Esophagus muscularis mucosa (tissue), 4 donors: ENCODE results near the gene ABCC8.
A peak's percentile ranks its signal among the peaks of the same experiment; 100 is the strongest.

ENCODE experiments used
- CTCF ChIP-seq, 3 experiments: fragments of 200-600 bp in 2 of 3; fragments of 450-650 bp in 1 of 3; sonication (generic) in 2 of 3; IDR thresholded peaks; one replicate each; pipeline ENCODE4 v1.5.1; 2017 to 2019; ENCODE audit warnings: antibody characterized with exemption in 3 of 3, mild to moderate bottlenecking in 2 of 3, moderate library complexity in 1 of 3
- EP300 ChIP-seq: sonication (generic); formaldehyde crosslinking; IDR thresholded peaks from one replicate; pipeline ENCODE4 v1.6.1; 2017; ENCODE audit warnings: antibody characterized with exemption
- POLR2A ChIP-seq: fragments of 450-650 bp; IDR thresholded peaks from one replicate; pipeline ENCODE4 v1.6.1; 2017; ENCODE audit warnings: antibody characterized with exemption, moderate library complexity, mild to moderate bottlenecking, low read depth
- POLR2AphosphoS5 ChIP-seq, 2 donors: sonication (generic); formaldehyde crosslinking; IDR thresholded peaks; one replicate each; pipeline ENCODE4 v1.6.1; 2017; ENCODE audit warnings: antibody characterized with exemption in 2 of 2

- peak; percentile 42 to 65 (median 52) for TF ChIP-seq CTCF (IDR thresholded peaks at IDR 0.05)
- TF ChIP-seq POLR2A: peak; percentile 14
- TF ChIP-seq POLR2AphosphoS5 (IDR thresholded peaks at IDR 0.05): peak in 1 of 2 donors; percentile 10
- TF ChIP-seq EP300: no peak
Measured at GRCh38 chr11:17386331-17387084, 90.1 kb downstream of the ABCC8 start.
